Adrenal gland (tissue), 12 donors: ENCODE results near the gene C19orf47. TPM values are rescaled to one million over a fixed set of nuclear protein-coding genes. Genes with fewer than 3 reads are reported as not detected.
A peak's percentile ranks its signal among the peaks of the same experiment; 100 is the strongest.

Experiments used
- DNase-seq, 7 donors: peaks; one replicate each; pipeline ENCODE4 v3.0.0-alpha.2; 2019 to 2020
- H3K27ac ChIP-seq, 5 donors: fragments of 200-600 bp; sonication (generic) in 4 of 5; 1 replicate in 3 of 5; 2 replicates in 2 of 5; pipeline versions ENCODE4 v1.5.1 to v1.8.0; 2016 to 2020; ENCODE audit warnings: mild to moderate bottlenecking in 1 of 5
- H3K27me3 ChIP-seq: fragments of 200-600 bp; 2 replicates; pipeline ENCODE4 v1.8.0; 2021
- H3K36me3 ChIP-seq, 2 donors: fragments of 200-600 bp; replicated peaks in 1 of 2; 1 replicate in 1 of 2; 2 replicates in 1 of 2; pipeline versions ENCODE4 v1.5.1 to v1.8.0; 2018 to 2022
- H3K4me1 ChIP-seq, 2 donors: fragments of 200-600 bp; replicated peaks in 1 of 2; 1 replicate in 1 of 2; 2 replicates in 1 of 2; pipeline versions ENCODE4 v1.5.1 to v1.8.0; 2018 to 2021
- H3K4me3 ChIP-seq, 4 donors: fragments of 200-600 bp; sonication (generic) in 3 of 4; one replicate each; pipeline ENCODE4 v1.5.1; 2016 to 2018
- H3K9me3 ChIP-seq, 3 donors: fragments of 200-600 bp; sonication (generic) in 1 of 3; replicated peaks in 1 of 3; 1 replicate in 2 of 3; 2 replicates in 1 of 3; pipeline versions ENCODE4 v1.5.1 to v1.8.0; 2016 to 2021
- POLR2A ChIP-seq, 2 donors: fragments of 450-650 bp; IDR thresholded peaks; one replicate each; pipeline ENCODE4 v1.6.1; 2017; ENCODE audit warnings: antibody characterized with exemption in 2 of 2, mild to moderate bottlenecking in 2 of 2, moderate library complexity in 1 of 2
- WGBS, 4 donors: extraction: QIAGEN DNeasy Blood & Tissue Kit in 2 of 4; methylation state at CpG; one replicate each; pipeline versions ENCODE4 v1.1.5 to v1.1.7; 2013 to 2017; 5-methylcytosine and 5-hydroxymethylcytosine counted together
- intact Hi-C, 2 donors: fragments of 100-400 bp; cut with DNase I; formaldehyde crosslinking; loops; one replicate each; pipeline versions ENCODE4 v1.14.1 to v1.15.0; 2022 to 2023
- polyA plus RNA-seq, 3 donors: library from polyadenylated mRNA; stranded (reverse); fragments of 200-250 nt in 2 of 3; fragments of 350-450 nt in 1 of 3; fragmentation: Illumina TruSeq in 1 of 3; extraction: RNeasy Lipid Tissue Mini Kit (QIAGEN cat#74804) in 1 of 3; gene quantifications; one replicate each; pipeline ENCODE4 v1.2.3, GENCODE V29; 2013 to 2014
- total RNA-seq, 9 donors: library from RNA; depleted of rRNA in 4 of 9; stranded (reverse); fragments of >200 nt in 4 of 9; fragments of 120-200 nt in 1 of 9; fragmentation: NEBNext Ultra II Directional in 1 of 9; extraction: Animal tissue kit (Norgen Biotek cat#: 25700) in 1 of 9; gene quantifications; one replicate each; pipeline versions ENCODE4 v1.1.0 to v1.2.4, GENCODE V29; 2013 to 2023
- TF ChIP-seq, protein P1 (sequence below), 6 experiments: fragments of 450-650 bp in 4 of 6; fragments of 200-600 bp in 2 of 6; sonication (generic) in 1 of 6; IDR thresholded peaks; 1 replicate in 5 of 6; 2 replicates in 1 of 6; pipeline versions ENCODE4 v1.5.1 to v1.8.0; 2016 to 2021; ENCODE audit warnings: antibody characterized with exemption in 6 of 6, mild to moderate bottlenecking in 2 of 6, moderate library complexity in 1 of 6
- donor health status: healthy with polysubstance abuse.
- donor health status: Bipolar disorder and iron deficiency.
- donor health status: DM: yes; HTN: yes; CAD: no.
- donor health status: DM: no; HTN: no; CAD: no.
- donor health status: DM: no; HTN: no; CAD: no.
- donor health status: DM: yes; HTN: yes; CAD: no.

C19orf47 gene
- total and polyA plus RNA-seq, 12 donors, result 7.0 to 20.9 (median 14.6) TPM

DNA sequence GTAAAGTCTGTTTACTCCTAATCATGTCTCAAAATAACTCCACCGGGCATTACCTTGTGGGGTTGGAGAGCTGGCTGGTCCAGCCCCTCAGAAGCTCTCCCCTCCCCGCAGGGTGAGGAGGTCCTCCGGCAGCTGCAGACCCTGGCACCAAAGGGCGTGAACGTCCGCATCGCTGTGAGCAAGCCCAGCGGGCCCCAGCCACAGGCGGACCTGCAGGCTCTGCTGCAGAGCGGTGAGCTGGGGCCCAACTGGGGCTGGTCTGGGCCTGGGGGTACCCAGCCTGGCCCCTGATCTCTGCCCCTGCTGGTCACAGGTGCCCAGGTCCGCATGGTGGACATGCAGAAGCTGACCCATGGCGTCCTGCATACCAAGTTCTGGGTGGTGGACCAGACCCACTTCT, 21.6 kb upstream of the C19orf47 start:
- Histone ChIP-seq H3K36me3 (peaks cover 0 to 81% of the 10 kb centered on the region in 2 donors), H3K4me3 (no peak overlapping the region), H3K4me1 (peaks cover 5 to 12% of the 10 kb centered on the region in 2 donors), H3K27ac (no peak overlapping the region), H3K9me3 (no peaks in the 10 kb centered on the region), H3K27me3 (no peaks in the 10 kb centered on the region)
- WGBS, 4 donors, result 90 to 100% (median 93%) methylated on average over 1 to 12 of the region's 12 CpGs
- intact Hi-C loops, result loop anchor here in 1 of 2 donors (10.0 kb wide), 1 partner anchor 65 kb away; no protein-coding TSS in a partner anchor
- no peak for TF ChIP-seq POLR2A (IDR thresholded peaks at IDR 0.05)
- TF ChIP-seq, protein P1, sequence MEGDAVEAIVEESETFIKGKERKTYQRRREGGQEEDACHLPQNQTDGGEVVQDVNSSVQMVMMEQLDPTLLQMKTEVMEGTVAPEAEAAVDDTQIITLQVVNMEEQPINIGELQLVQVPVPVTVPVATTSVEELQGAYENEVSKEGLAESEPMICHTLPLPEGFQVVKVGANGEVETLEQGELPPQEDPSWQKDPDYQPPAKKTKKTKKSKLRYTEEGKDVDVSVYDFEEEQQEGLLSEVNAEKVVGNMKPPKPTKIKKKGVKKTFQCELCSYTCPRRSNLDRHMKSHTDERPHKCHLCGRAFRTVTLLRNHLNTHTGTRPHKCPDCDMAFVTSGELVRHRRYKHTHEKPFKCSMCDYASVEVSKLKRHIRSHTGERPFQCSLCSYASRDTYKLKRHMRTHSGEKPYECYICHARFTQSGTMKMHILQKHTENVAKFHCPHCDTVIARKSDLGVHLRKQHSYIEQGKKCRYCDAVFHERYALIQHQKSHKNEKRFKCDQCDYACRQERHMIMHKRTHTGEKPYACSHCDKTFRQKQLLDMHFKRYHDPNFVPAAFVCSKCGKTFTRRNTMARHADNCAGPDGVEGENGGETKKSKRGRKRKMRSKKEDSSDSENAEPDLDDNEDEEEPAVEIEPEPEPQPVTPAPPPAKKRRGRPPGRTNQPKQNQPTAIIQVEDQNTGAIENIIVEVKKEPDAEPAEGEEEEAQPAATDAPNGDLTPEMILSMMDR (IDR thresholded peaks at IDR 0.05), result no peak
- no peak for DNase-seq

DNA sequence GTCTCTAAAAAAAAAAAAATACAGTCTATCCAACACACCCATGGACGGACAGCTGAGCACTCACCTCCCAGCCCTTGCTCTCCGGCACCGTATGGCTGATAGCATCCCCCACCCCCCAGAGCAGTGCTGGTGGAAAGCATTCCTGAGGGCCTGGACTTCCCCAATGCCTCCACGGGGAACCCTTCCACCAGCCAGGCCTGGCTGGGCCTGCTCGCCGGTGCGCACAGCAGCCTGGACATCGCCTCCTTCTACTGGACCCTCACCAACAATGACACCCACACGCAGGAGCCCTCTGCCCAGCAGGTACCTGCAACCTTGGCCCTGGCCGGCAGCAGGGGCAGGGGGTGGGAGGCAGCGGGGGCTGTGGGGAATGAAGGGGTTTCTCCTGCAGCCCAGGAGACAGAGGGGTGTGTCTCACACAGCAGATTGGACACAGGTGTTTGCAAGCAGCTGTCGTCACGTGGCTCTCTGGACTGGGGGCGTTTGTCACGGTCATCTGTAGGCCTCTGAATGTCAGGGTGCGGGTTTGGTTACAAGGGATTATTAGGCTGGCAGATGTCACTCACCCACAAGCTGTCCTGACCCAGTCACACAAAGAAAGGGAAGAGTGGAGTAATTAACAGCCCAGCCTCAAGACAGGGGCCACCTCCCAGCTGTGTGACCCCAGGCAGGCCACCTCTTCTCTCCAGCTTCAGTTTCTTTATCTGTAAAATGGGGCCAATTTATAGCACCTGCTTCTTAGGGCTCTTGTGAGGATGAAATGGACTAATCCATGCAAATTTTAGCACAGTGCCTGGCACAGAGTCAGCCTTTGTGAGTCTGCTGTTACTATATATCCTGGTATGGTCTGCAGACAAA, 19.6 kb upstream of the C19orf47 start:
- peak overlapping the region in 1 of 5 donors; percentile 5 for H3K27ac ChIP-seq
- no peak overlapping the region for H3K4me3 ChIP-seq
- no peak for DNase-seq
- no peaks in the 10 kb centered on the region for H3K9me3 ChIP-seq
- no peaks in the 10 kb centered on the region for H3K27me3 ChIP-seq
- peaks cover 0 to 61% of the 10 kb centered on the region in 2 donors for H3K36me3 ChIP-seq
- intact Hi-C loops, result no loop called here
- 81 to 88% (median 87%) methylated on average over 12 to 16 of the region's 16 CpGs for WGBS, 4 donors
- TF ChIP-seq, protein P1 (IDR thresholded peaks at IDR 0.05), result no peak
- no peak for TF ChIP-seq POLR2A (IDR thresholded peaks at IDR 0.05)
- peaks cover 6 to 13% of the 10 kb centered on the region in 2 donors for H3K4me1 ChIP-seq

DNA sequence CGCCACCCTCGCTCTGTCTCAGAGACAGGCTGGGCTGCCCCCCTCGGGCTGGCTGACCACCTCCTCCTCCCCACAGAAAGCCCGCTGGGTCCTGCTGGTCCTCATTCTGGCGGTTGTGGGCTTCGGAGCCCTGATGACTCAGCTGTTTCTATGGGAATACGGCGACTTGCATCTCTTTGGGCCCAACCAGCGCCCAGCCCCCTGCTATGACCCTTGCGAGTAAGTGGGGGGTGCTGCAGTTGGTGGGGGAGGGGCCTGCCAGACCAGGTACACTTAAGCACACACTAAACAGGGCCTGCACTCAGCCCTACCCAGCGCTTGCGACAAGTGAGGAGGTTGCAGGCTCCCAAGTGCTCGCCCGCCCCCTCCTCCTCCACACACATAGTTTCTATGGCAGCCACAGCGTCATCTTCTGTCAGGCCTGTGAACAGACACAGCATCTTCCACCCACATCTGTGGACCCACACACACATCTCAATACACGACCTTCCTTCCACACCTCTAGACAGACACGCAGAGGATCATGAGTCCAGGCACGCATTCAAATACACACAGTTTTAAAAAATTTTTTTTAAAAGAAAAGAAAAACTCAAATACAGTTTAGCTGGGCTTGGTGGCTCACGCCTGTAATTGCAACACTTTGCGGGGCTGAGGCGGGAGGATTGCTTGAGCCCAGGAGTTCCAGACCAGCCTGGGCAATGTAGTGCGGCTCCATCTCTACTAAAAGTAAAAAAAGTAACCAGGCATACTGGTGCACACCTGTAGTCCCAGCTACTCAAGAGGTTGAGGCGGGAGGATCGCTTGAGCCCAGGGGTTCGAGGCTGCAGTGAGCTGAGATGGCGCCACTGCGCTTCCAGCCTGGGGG, 18.7 kb upstream of the C19orf47 start:
- Histone ChIP-seq H3K27ac (peak overlapping the region in 1 of 5 donors; percentile 54), H3K9me3 (no peaks in the 10 kb centered on the region), H3K4me3 (no peak overlapping the region), H3K4me1 (peaks cover 6 to 13% of the 10 kb centered on the region in 2 donors), H3K27me3 (no peaks in the 10 kb centered on the region), H3K36me3 (peaks cover 0 to 52% of the 10 kb centered on the region in 2 donors)
- peak in 1 of 2 donors; percentile 20 for TF ChIP-seq POLR2A (IDR thresholded peaks at IDR 0.05)
- TF ChIP-seq, protein P1 (IDR thresholded peaks at IDR 0.05), result no peak
- intact Hi-C loops, result no loop called here
- peak in 1 of 7 donors; percentile 86 for DNase-seq
- WGBS, 4 donors, result 81 to 87% (median 83%) methylated on average over 15 to 27 of the region's 27 CpGs
